ENCODE results near the gene KRT28.

DNA sequence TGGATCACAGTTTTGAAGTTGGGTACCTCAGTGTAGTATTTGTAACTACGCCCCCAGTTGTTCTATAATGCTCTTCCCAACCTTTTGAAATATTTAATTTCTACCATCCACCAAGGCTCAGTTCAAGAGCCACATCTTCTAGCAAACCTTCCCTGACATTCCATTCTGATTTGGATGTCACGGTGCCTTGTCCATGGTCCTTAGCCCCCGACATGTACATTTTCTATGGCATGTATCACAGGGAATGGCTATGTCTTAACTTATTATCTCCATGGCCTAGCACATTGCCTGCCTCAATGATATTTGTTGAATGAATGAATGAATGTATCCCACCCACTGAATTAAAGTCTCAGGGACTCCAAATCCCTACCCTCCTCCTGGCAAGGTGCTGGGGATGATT is 6.4 kb upstream of the KRT28 start:
- TF ChIP-seq POLR2AphosphoS5 (IDR thresholded peaks at IDR 0.05) (no peak), POLR2A (IDR thresholded peaks at IDR 0.05) (no peak), EP300 (IDR thresholded peaks at IDR 0.05) (no peak)
- TF ChIP-seq, protein P1, sequence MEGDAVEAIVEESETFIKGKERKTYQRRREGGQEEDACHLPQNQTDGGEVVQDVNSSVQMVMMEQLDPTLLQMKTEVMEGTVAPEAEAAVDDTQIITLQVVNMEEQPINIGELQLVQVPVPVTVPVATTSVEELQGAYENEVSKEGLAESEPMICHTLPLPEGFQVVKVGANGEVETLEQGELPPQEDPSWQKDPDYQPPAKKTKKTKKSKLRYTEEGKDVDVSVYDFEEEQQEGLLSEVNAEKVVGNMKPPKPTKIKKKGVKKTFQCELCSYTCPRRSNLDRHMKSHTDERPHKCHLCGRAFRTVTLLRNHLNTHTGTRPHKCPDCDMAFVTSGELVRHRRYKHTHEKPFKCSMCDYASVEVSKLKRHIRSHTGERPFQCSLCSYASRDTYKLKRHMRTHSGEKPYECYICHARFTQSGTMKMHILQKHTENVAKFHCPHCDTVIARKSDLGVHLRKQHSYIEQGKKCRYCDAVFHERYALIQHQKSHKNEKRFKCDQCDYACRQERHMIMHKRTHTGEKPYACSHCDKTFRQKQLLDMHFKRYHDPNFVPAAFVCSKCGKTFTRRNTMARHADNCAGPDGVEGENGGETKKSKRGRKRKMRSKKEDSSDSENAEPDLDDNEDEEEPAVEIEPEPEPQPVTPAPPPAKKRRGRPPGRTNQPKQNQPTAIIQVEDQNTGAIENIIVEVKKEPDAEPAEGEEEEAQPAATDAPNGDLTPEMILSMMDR (IDR thresholded peaks at IDR 0.05): no peak
